HG03378 (cell line): ENCODE data around the gene SLC7A7.
A peak's percentile ranks its signal among the peaks of the same experiment; 100 is the strongest.
"Not testable (repeated sequence)": the region's sequence is repeated elsewhere in the genome, so short reads cannot be mapped to it uniquely, and the experiment has no call there.

Experiments used
- ATAC-seq: cut with Tn5 transposase; IDR thresholded peaks from one replicate; pipeline ENCODE4 v1.9.1; 2021; ENCODE audit warnings: mild to moderate bottlenecking, moderate library complexity; ENCODE audit not compliant: unreplicated experiment

SLC7A7 gene

GRCh38 chr14:22844221-22845102, 29.2 kb upstream of the SLC7A7 start:
- ATAC-seq: no peak

GRCh38 chr14:22843123-22843925, 28.1 kb upstream of the SLC7A7 start:
- ATAC-seq: no peak

DNA sequence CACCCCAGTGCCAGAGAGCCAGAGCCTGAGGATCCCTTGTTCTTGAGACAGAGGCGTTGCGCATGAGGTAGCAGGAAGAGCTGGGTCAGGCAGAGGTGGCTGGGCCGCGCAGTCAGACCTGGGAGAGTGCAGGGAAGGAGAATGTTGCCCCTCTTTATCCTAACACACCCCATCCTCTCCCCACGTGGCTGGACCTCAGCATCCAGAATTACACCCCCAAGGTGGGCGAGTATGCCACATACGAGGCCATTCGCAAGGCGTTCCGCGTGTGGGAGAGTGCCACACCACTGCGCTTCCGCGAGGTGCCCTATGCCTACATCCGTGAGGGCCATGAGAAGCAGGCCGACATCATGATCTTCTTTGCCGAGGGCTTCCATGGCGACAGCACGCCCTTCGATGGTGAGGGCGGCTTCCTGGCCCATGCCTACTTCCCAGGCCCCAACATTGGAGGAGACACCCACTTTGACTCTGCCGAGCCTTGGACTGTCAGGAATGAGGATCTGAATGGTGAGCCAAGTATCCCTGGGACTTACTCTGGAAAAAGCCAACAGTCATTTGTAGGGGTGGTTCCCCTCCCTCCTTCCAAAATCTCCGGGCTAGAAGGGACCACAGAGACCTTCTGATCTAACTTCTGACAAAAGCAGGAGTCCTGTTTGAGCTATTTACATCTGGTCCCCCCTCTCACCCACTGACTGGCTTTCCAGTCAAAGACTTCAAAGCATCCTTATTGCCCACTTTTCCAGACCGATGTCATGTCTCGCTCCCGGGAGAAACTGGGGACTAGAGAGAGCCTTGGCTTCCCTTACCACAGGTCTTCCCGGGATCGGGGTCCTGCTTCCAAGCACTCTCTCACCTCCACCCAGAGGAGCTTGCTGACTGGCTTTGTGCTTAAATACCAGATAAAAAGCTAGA, 27.2 kb upstream of the SLC7A7 start:
- no peak for ATAC-seq

GRCh38 chr14:22841769-22842168, 26.5 kb upstream of the SLC7A7 start:
- no peak for ATAC-seq

GRCh38 chr14:22841311-22841710, 26.1 kb upstream of the SLC7A7 start:
- no peak for ATAC-seq

GRCh38 chr14:22839159-22839779, 24.0 kb upstream of the SLC7A7 start:
- no peak for ATAC-seq

DNA sequence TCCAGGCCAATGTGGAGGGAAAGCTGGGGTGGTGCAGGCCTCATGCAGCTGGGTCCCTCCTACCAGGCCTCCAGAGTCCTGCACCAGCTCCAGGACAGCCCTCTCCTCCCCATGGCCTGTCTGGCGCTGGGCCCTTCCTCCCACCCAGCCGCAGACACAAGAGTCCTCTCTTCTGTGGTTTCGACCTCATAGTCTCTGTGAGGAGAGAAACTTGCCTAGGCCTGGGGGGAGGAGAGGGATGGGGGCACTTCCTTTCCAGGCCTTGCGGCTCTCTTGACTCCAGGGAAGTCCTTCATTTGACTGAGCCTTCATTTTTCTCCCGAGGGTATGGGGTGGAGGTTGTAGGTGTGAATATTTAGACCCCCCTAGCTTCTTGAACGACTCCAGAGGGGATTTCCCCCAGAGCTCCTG, 23.4 kb upstream of the SLC7A7 start:
- ATAC-seq: no peak

- no peak for ATAC-seq
Measured at GRCh38 chr14:22837750-22838538, 22.7 kb upstream of the SLC7A7 start.

DNA sequence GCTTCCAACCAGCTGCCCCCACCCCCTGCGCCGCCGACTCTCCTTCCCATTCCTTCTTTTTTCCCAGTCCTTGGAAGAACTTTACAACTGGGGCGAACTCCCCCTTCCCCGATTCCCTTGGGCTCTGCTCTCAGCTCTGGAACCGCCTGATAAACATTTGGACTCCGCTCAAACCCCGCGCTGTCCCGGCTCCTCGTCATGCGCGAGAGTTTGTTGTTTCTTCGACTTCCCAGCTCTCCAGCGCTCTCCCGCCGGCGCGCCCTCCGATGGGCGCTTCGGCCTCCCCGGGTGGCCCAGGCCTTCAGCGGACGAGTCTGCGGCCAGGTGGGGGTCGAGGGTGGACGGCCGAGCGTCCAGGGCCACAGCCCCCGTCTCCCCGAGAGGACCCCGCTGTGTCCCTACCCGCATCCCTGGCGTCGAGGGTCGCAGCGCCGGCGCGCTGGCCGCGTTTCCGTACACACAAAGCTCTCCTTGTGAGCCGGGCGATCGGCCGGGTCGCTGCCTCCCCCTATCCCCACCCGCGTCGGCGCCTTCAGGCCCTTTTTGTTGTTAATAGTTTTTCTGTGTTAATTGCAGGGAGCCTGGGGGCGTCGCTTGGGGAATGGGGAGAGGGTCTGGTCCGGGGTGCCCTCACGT, 22.0 kb upstream of the SLC7A7 start:
- no peak for ATAC-seq

GRCh38 chr14:22836301-22837113, 21.3 kb upstream of the SLC7A7 start, which contains the start of gene MMP14:
Gene MMP14 (plus strand): TSS chr14:22836585. CDS start chr14:22836818, 233 bp downstream.
- ATAC-seq: no peak

DNA sequence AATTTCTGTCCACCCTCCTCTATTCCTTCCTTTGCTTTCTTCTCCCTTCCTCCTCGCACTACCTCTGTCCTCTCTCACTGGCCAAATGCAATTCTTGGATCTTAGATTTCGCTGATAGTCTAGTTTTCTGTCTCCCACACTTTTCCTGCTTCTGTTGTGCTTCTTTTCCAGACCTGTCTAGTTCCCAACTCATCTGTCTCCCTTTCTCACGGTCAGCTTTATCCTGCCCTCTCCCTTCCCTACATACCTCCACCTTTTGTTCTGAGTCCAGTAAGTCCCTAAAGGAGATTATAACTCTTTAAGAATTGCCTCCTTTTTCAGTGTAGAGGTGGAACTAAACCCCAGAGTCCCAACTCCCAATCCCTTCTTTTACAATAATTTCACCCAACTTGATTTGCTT, 20.3 kb upstream of the SLC7A7 start:
- no peak for ATAC-seq

DNA sequence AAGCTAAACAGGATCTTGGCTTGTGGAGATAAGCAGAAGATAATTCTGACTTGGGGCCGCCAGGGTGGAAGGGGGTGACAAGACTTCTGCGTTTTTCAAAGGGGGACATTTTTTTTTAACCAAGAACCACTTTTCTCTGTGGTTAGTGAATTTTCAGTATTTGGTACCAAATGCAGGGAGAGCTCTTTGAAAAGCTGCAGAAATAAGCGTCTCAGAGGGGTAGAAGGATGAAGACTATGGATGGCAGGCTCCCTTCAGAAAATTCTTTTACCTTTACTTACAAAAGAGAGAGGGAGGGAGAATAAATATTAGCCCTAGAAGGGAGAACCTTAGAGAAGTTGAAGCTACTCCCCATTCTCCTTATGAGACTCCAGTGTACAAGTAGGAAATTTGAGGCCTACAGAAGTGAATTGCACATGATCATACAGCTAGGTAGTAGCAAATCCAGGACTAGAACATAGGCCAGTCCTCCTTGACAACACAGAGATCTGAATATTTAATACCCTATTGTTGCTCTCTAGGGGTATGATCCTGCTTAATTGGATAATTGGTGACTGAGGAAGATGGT, 15.3 kb upstream of the SLC7A7 start:
- ATAC-seq: no peak

GRCh38 chr14:22829661-22830442, 14.6 kb upstream of the SLC7A7 start, which contains the start of gene MRPL52:
Gene MRPL52 (plus strand): TSS chr14:22829887. CDS start chr14:22829913, 26 bp downstream.
- ATAC-seq: peak; percentile 84

- ATAC-seq: not testable (repeated sequence)
Measured at GRCh38 chr14:22829076-22829660, 13.9 kb upstream of the SLC7A7 start.

- no peak for ATAC-seq
Measured at GRCh38 chr14:22824711-22825359, 9.6 kb upstream of the SLC7A7 start.

- no peak for ATAC-seq
Measured at GRCh38 chr14:22822571-22823098, 7.4 kb upstream of the SLC7A7 start.
